ENCODE data around the gene WDR89.
"Not testable (repeated sequence)": the region's sequence is repeated elsewhere in the genome, so short reads cannot be mapped to it uniquely, and the experiment has no call there.

The WDR89 gene

DNA sequence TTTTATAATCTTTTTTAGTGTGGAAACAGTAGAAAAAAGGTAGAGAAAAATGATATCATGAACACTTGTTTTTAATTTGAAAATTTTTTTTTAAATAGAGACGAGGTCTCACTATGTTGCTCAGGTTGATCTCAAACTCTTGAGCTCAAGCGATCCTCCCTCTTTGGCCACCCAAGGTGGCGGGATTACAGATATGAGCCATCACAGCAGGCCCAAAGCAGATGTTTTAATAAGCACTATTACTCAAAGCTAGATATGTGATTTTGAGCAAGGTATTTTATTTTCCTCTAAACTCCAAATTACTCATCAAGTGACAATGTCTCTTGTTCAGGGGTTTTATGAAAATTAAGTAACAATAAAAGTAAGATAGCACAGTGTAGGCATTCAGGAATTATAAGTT lies 10.7 kb upstream of the WDR89 start:
- no peak for DNase-seq

DNA sequence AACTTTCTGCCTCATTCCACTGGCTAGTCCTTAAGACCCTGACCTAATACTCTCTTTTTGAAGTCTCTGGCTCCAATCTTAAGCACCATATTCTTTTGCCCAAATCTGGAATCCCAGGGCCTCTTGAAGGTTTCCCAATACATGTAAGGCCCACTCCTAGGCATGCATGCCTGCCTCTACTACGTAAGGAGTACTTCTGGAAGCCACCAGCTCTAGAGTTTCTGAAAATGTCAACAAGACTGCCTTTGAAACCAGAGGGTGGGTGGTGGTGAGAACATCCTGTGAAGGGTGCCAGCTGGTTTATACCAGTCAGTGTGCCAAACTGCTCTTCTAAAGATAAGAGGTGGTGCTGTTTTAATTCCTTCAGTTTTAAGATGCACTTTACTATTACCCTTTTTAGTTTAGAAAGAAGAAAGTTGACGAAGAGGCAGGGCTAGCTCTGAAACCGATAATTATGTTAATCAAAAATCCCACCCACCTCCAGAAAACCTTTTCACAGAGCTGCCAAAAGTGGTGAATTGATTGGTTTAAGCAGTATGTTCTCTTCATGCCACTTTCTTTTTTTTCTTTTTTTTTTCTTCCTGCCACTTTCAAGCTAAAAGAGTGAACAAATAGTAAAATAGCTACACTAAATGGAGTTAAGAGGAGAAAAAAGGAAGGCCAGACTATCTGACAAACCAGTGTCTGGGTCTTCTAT lies 8.7 kb upstream of the WDR89 start:
- no peak for DNase-seq

DNA sequence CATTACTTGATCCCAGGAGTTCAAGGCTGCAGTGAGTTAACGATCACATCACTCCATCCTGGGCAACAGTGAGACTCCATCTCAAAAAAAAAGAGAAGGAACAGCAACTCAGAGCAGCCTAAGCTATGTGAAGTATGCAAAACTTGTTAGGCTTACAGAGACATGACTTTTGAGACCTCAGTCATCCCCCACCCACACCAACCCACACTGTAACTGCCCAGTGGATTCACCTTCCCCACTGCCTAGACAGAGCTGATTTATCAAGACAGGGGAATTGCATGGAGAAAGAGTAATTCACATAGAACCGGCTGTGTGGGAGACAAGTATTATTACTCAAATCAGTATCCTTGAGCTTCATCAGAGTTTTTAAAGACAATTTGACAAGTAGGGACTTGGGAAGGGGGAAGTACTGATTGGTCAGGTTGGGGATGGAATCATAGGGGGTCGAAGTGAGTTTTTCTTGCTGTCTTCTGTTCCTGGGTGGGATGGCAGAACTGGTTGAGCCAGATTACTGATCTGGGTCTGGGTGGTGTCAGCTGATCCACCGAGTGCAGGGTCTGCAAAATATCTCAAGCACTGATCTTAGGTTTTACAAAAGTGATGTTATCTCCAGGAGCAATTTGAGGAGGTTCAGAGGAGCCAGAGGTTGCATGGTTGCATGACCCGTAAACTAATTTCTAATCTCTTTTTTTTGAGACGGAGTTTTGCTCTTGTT lies 6.2 kb upstream of the WDR89 start:
- DNase-seq = no peak

DNA sequence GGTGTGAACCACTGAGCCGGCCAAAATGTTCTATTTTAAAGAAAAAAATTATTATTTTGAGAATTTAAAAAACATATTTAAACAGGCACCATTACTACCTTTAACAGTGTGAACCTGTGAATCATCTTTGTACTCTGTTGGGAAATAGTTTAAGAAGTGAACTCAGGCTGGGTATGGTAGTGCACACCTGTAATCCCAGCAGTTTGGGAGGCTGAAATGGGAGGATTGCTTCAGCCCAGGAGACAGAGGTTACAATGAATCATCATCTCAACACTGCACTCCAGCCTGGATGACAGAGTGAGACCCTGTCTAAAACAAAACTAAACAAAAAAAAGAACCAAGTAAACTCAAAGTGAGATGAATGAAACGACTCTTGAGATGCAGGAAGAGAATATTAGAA lies 3.1 kb upstream of the WDR89 start:
- DNase-seq = no peak

DNA sequence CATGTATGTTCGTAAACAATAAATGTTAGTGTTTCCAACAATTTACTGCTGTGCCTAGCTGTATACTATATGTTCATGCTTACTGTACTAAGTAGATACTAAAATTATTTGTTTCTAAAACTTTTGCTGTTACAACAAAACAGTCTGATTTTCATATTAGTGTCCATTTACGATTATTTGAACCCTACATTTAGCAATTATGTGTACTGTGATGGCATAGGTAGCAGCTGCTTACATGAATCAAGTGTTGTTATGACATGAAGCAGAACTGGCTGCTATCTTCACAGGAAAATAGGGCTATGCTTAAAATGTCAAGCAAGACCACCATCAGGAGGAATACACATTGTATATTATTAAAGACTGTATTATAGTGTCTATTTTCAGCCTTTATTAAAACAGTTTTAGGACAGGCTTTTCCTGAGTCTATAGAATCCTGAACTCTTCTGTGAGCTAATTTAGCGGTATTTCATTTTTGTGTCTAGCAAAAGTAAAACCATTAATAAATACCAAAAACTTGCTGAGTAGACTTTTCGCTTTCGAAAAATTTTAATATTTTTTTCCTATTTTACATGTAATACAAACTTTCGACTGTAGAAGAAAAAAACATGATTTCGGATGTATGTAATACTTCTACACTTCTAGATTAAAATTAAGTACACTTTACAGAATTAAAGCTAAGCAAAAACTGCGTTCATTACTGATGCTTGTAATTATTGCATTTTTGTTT lies 1.1 kb upstream of the WDR89 start:
- no peak for DNase-seq

DNA sequence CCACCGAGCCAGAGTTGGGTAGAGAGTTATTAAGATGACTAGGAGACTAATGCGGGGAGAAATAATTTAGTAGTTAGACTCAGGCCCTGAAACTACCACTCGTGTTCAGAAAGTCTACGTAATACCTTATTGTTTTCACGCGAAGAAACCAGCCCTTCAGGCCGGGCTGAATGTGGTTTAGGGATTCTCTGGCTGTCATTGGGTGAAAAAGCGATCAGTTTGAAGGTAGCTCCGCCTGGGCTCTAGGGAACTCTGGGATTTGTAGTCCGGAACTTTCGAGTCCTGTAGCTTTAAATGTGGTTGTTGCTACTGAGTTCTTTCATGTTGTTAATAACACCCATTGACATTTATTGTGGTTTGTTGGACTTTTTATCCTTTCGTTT lies 549 bp upstream of the WDR89 start:
- DNase-seq = peak; percentile 94

DNA sequence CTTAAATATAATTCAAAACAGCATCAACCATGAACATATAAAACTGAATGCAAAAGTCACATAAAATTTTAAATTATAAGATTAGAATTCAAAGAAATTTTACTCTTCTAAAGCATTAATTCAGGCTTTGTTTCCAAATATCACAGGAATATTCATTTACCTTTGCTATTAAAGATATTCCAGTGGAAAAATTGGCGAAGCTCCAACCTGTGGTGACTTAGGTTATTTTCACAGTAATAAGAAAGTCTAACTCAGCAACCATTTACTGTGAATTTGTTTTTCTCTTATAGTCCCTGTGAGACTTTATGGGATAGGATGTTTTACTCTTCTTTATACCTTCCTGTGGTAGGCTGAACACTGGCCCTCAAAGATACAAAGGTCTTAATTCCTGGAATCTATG lies 3.2 kb downstream of the WDR89 start:
- no peak for DNase-seq

DNA sequence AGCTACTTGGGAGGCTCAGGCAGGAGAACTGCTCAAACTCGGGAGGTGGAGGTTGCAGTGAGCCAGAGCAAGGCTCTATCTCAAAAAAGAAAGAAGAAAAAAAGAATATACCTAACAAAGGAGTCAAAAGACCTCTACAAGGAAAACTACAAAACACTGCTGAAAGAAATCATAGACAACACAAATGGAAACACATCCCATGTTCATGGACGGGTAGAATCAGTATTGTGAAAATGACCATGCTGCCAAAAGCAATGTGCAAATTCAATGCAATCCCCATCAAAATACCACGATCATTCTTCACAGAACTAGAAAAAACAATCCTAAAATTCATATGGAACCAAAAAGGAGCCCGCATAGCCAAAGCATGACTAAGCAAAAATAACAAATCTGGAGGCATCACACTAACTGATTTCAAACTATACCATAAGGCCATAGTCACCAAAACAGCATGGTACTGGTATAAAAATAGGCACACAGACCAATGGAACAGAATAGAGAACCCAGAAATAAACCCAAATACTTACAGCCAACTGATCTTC lies 5.5 kb downstream of the WDR89 start:
- DNase-seq = peak; percentile 12

DNA sequence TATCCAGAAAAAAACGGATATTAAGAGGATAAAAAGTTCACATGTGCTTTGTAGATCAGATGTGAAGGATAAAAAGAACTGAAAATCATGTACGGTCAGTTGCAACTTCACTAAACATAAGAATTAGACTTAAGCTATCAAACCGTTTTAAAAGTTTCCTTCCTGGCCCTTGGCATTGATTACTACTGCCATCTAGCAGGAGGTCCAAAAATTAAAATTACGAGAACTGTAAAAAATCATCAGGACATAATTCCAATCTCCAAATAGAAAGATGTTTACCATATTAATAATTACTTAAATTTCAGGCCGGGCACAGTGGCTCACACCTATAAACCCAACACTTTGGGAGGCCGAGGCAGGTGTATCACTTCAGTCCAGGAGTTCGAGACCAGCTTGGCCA lies 7.9 kb downstream of the WDR89 start:
- no peak for DNase-seq

DNA sequence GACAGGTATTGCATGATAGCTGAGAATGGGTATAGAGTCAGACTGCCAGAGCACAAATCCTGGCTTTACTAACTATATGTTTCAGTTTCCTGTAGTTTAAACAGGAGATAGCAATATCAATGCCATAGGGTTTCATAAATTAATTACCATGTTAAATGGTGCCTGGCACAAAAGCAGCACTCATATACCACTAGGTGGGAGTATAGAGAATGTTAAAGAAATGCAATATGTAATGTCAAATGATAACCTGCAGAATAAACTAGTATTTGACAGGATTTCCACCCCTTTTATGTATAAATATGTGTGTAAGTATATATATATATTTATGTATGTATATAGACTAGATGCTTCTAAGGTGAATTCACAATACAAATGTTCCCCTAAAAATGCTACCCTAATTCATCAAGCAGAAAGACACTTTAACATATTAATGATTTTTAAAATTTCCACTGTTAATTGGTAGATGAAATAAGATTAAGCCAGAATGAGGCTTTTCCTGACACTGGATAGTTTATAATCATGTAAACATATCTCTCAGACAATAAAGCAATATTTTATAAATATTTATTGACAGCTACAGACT lies 8.6 kb downstream of the WDR89 start:
- DNase-seq = peak; percentile 13

DNA sequence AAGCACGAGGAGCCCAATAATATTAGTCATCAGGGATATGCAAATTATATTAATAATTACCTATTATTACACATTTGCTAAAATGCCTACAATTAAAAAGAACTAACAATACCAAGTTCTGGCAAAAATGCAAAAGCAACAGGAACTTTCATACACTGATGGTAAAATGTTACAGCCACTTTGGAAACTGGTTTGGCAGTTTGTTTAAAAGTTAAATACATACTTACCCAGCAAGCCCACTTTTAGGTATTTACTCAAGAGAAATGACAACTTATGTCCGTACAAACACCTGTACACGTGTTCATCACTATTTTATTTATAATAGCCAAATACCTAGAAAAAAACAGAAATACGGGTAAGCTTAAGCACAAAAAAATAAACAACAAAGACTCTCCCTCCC lies 17.0 kb downstream of the WDR89 start:
- DNase-seq = no peak

DNA sequence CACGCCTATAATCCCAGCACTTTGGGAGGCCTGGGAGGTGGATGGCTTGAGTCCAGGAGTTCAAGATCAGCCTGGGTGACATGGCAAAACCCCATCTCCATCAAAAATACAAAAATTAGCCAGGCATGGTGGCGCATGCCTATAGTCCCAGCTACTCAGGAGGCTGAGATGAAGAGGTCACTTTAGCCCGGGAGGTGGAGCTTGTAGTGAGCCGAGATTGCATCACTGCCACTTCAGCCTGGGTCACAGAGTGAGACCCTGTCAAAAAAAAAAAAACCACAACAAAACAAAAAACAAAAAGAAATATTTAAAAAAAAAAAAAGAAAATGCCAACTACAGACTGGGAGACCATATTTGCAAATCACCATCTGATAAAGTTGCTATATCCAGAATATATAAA lies 17.5 kb downstream of the WDR89 start:
- no peak for DNase-seq

DNA sequence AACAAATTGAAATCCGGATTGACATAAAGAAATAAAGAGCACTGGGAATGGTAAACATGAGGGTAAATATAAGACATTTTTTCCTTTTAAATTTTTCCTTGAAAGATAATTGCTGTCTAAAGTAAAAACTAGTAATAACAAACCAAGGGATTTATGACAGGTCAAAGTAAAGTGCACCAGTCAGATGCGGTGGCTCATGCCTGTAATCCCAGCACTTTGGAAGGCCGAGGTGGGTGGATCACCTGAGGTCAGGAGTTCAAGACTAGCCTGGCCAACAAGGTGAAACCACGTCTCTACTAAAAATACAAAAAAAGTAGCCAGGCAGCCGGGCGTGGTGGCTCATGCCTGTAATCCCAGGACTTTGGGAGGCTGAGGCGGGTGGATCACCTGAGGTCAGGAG lies 19.7 kb downstream of the WDR89 start:
- DNase-seq = not testable (repeated sequence)

DNA sequence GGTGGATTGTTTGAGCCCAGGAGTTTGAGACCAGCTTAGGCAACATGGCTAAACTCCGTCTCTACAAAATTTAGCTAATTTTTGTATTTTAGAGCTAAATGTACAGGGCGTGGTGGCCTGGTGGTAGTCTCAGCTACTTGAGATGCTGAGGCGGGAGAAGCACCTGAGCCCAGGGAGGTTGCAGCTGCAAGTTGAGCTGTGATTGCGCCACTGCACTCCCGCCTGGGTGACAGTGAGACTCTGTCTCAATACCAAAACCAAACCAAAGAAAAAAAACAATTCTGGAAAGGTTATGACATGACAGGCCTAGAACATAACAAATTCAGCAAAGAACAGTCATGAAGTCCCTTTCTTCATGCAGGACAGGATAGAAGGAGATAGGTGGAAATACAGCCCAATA lies 25.7 kb downstream of the WDR89 start:
- DNase-seq = no peak

DNA sequence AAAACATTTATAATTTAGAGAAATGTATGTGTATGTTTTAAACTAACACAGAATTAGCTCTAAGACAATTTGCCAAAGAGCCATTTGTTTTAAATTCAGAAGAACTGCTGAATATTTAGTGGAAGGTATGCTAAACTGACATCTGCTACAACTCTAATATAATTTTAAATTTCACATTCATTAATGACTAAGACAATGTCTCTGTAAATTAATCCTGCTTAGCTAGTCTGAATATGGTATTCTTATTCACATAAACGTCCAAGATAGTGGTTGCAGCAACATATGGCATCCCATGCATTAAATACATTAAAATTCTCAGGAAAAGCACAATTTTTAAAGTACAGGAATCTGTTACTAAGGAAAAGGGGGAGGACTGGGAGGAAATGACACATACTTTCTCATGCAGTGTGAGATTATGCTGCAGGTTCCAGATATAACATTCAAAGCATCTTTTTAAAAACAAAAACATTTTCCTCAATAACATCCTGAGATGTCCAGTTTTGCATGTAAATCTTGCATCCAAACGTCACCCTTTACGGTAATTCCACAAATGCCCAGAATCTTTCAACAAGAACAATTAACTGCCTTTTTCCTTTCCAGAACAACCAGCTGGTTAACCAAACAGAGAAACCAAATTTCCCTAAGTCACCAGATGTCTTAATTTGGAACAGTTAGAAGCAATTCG lies 26.9 kb downstream of the WDR89 start:
- DNase-seq = peak; percentile 59

DNA sequence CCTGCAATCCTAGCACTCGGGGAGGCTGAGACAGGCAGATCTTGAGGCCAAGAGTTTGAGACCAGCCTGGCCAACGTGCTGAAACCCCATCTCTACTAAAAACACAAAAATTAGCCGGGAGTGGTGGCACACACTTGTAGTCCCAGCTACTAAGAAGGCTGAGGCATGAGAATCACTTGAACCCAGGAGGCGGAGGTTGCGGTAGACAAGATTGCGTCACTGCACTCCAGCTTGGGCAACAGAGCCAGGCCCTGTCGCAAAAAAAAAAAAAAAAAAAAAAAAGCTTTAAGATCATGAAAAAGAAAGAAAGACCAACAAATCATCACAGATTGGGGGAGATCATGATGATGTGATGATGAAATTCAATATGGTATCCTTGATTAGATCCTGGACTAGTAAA lies 30.6 kb downstream of the WDR89 start:
- DNase-seq = no peak

DNA sequence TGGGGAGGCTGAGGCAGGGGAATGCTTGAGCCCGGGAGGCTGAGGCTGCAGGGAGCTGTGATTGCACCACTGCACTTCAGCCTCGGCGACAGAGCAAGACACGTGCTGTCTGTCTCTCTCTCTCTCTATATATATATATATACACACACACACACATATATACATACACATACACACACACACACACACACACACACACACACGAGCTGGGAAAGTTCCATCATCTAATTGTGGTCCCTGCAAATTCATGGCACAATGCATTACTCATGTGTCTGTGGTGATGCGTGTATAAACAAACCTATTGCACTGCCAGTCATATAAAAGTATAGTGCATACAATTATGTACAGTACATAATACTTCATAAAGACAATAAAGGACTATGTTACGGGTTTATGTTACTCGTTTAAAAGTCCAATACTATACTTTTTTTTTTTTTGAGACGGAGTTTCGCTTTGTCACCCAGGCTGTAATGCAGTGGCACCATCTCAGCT lies 36.6 kb downstream of the WDR89 start:
- DNase-seq = peak; percentile 16

DNA sequence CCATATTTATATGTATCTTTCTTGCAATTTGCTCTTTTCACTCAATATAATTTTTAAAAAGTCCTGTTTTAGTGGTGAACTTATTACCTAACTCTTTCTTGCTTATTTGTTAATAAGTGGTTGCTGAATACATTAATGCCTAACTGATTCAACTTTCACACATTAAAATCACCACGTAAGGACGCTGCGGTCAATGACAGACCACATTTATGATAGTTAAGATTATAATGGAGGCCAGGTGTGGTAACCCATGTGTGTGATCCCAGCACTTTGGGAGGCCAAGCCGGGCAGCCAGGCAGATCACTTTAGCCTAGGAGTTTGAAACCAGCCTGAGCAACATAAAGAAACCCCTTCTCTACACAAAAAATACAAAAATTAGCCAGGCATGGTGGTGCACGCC lies 37.0 kb downstream of the WDR89 start:
- no peak for DNase-seq

DNA sequence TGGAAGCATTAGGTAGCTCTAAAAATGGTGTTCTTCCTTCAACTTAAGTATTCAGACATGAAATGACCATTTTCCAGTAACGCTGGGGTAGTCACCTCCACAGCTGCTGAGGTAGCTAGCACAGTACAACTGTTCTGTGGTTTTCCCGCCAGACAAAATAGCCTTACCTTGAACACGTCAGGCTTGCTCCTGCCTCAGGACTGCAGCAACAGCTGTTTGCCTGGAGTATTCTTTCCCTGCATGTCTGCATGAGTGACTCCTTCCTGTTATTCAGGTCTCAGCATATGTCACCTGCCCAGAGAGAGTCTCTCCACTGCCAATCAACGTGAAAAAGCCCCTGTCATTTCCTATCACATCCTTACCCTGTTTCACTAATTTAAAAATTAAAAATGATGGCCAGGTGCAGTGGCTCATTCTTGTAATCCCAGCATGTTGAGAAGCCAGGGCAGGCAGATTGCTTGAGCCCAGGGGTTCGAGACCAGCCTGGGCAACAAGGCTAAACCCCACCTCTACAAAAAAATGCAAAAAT lies 37.9 kb downstream of the WDR89 start:
- DNase-seq = no peak

DNA sequence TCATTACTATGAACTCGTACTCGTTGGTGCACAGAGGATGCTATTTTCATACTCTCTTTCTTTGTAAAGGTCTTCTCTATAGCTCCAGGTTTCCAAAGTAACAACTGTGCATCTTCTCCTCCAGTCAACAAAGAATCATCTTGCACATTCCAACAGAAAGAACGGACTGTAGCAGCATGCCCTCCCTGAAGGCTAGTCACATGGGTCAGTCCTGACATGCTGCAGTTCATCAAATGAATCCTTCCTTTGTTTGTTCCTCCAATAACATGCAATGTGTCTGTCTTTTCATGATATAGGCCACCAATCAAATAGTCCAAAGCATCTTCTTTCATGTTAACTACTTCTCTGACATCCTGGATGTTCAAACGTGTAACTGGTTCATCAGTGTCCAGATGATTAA lies 42.9 kb downstream of the WDR89 start:
- no peak for DNase-seq

DNA sequence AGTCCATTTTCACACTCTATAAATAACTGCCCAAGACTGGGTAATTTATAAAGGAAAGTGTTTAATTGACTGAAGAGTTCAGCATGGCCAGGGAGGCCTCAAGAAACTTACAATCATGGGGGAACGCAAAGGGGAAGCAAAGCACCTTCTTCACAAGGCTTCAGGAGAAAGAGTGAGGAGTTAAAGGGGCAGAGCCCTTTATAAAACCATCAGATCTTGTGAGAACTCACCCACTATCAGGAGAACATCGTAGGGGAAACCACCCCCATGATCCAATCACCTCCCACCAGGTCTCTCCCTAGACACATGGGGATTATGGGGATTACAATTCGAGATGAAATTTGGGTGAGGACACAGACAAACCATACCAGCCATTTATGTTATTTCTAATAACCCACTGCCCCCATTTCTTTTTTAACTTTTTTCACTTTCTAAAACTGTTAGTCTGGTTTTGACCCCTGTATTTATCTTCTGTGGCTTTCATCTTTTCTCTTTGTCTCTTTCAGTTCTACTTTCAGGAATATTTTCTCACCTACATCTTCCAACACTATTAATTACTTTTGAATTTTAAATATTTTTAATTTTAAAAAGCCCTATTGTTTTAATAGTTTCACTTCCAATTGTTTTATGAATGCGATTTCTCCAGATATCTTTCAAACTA lies 44.5 kb downstream of the WDR89 start:
- no peak for DNase-seq

All from fibroblast of skin of right quadriceps (primary cell).